GM19397 (cell line): ENCODE measurements around the gene RHBDD2.
"Not testable (repeated sequence)": the region's sequence is repeated elsewhere in the genome, so short reads cannot be mapped to it uniquely, and the experiment has no call there.

Experiments
- ATAC-seq: cut with Tn5 transposase; IDR thresholded peaks from one replicate; pipeline ENCODE4 v1.9.1; 2021; ENCODE audit warnings: mild to moderate bottlenecking, moderate library complexity; ENCODE audit not compliant: unreplicated experiment

Gene RHBDD2

GRCh38 chr7:75878769-75879611, at the start of gene RHBDD2:
TSS of gene RHBDD2 (plus strand) at chr7:75879034. CDS start at chr7:75879083, 49 bp downstream.
- peak; percentile 97 for ATAC-seq

GRCh38 chr7:75829656-75830055, 49.2 kb upstream of the RHBDD2 start:
- ATAC-seq = not testable (repeated sequence)

GRCh38 chr7:75830978-75831377, 47.9 kb upstream of the RHBDD2 start:
- no peak for ATAC-seq

GRCh38 chr7:75833662-75834061, 45.2 kb upstream of the RHBDD2 start:
- not testable (repeated sequence) for ATAC-seq

- ATAC-seq = no peak
These were observed 43.0 kb upstream of the RHBDD2 start for GRCh38 chr7:75835688-75836285.

GRCh38 chr7:75836798-75837197, 42.0 kb upstream of the RHBDD2 start:
- ATAC-seq = no peak

- ATAC-seq = not testable (repeated sequence)
These were observed 40.4 kb upstream of the RHBDD2 start for GRCh38 chr7:75838281-75838930.

- no peak for ATAC-seq
These were observed 38.8 kb upstream of the RHBDD2 start for GRCh38 chr7:75840029-75840428.

- peak; percentile 53 for ATAC-seq
These were observed 35.9 kb upstream of the RHBDD2 start for GRCh38 chr7:75842836-75843446.

GRCh38 chr7:75843613-75844116, 35.2 kb upstream of the RHBDD2 start:
- ATAC-seq = no peak

GRCh38 chr7:75844158-75844557, 34.7 kb upstream of the RHBDD2 start:
- no peak for ATAC-seq

- not testable (repeated sequence) for ATAC-seq
These were observed 33.7 kb upstream of the RHBDD2 start for GRCh38 chr7:75845132-75845531.

- no peak for ATAC-seq
These were observed 31.1 kb upstream of the RHBDD2 start for GRCh38 chr7:75847707-75848106.

- ATAC-seq = no peak
These were observed 29.3 kb upstream of the RHBDD2 start for GRCh38 chr7:75849573-75849972.

- ATAC-seq = no peak
These were observed 28.6 kb upstream of the RHBDD2 start for GRCh38 chr7:75850235-75850634.

GRCh38 chr7:75854233-75854632, 24.6 kb upstream of the RHBDD2 start:
- ATAC-seq = no peak

GRCh38 chr7:75854813-75855345, 24.0 kb upstream of the RHBDD2 start:
- not testable (repeated sequence) for ATAC-seq

GRCh38 chr7:75856536-75856935, 22.3 kb upstream of the RHBDD2 start:
- ATAC-seq = no peak

- no peak for ATAC-seq
These were observed 20.4 kb upstream of the RHBDD2 start for GRCh38 chr7:75858410-75858809.

- ATAC-seq = no peak
These were observed 17.2 kb upstream of the RHBDD2 start for GRCh38 chr7:75861636-75862035.

- not testable (repeated sequence) for ATAC-seq
These were observed 14.6 kb upstream of the RHBDD2 start for GRCh38 chr7:75864251-75864650.
